Body of pancreas (tissue), 4 donors: ENCODE measurements around the gene PPIC.

Source experiments
- CTCF ChIP-seq, 7 experiments: fragments of 450-650 bp in 4 of 7; fragments of 200-600 bp in 3 of 7; sonication (generic) in 3 of 7; IDR thresholded peaks; one replicate each; pipeline ENCODE4 v1.5.1; 2016 to 2019; ENCODE audit warnings: antibody characterized with exemption in 7 of 7
- POLR2A ChIP-seq, 3 donors: fragments of 450-650 bp; IDR thresholded peaks; one replicate each; pipeline ENCODE4 v1.6.1; 2016; ENCODE audit warnings: antibody characterized with exemption in 3 of 3, mild to moderate bottlenecking in 2 of 3

GRCh38 chr5:123000731-123001130 lies 35.8 kb downstream of the PPIC start:
- TF ChIP-seq CTCF (IDR thresholded peaks at IDR 0.05) = no peak
- TF ChIP-seq POLR2A (IDR thresholded peaks at IDR 0.05) = no peak
